NCI-H1048 (cell line): ENCODE data around the gene SBNO2.
"Not testable (repeated sequence)": the region's sequence is repeated elsewhere in the genome, so short reads cannot be mapped to it uniquely, and the experiment has no call there.

Experiments
- DNase-seq: peaks from one replicate; lab custom pipeline; 2025; lab: John Stamatoyannopoulos, UW

Gene SBNO2

DNA sequence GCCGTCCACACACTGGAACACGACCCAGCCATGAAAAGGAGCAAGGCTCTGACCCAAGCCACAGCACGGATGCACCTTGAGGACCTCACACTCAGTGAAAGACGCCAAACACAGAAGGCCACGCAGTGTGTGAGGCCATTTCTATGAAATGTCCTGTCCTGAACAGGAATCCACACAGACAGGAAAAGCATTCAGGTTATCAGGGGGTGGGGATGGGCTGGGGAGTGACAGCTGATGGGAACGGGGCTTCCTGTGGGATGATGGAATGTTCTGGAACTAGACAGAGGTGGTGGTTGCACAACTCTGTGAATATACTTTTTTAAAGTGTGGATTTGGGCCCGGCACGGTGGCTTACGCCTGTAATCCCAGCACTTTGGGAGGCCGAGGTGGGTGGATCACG lies 39.6 kb downstream of the SBNO2 start:
- DNase-seq = no peak

GRCh38 chr19:1133471-1133929 lies 40.6 kb downstream of the SBNO2 start:
- DNase-seq = peak; percentile 55

- no peak for DNase-seq
Observed at GRCh38 chr19:1132552-1133383, 41.3 kb downstream of the SBNO2 start.

DNA sequence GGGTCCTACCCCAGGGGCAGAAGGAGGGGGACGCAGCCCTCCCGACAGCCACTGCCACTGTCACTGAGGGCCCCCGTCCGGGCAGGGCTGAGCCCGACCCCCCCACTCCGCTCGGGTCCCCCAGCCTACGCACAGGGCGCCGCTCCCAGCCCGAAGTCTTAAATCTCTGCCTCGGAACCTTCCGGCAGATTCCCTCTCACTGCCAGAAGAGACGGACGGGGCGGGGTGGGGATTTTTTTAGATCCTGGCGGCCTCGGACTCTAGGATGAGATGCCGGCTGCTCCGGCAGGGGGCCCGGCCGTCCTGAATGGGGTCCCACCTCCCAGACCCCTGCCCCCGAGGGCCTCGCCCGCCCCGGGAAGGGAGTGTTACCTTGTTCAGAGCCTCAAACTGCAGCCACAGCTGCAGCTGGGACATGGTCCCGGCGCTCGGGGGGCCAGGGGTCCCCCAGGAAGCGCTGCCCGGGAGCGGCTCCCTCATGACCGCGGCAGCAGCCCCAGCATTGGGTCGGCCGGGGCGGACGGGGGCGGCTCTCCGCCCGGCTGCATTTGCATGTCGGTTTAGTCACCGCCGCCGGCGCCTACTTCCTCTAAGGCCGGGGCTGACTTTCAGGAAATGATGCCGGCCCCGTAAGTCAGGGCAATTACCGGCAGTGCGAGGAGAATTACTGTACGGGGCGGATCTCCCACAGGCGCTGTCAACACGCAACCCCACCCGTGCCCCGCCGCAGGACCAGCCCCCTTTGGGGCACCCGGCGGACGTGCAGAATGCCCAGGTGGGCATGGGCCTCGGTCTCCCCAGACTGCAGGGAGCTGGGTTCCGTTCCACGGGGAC lies 42.1 kb downstream of the SBNO2 start:
- DNase-seq = peak; percentile 52

DNA sequence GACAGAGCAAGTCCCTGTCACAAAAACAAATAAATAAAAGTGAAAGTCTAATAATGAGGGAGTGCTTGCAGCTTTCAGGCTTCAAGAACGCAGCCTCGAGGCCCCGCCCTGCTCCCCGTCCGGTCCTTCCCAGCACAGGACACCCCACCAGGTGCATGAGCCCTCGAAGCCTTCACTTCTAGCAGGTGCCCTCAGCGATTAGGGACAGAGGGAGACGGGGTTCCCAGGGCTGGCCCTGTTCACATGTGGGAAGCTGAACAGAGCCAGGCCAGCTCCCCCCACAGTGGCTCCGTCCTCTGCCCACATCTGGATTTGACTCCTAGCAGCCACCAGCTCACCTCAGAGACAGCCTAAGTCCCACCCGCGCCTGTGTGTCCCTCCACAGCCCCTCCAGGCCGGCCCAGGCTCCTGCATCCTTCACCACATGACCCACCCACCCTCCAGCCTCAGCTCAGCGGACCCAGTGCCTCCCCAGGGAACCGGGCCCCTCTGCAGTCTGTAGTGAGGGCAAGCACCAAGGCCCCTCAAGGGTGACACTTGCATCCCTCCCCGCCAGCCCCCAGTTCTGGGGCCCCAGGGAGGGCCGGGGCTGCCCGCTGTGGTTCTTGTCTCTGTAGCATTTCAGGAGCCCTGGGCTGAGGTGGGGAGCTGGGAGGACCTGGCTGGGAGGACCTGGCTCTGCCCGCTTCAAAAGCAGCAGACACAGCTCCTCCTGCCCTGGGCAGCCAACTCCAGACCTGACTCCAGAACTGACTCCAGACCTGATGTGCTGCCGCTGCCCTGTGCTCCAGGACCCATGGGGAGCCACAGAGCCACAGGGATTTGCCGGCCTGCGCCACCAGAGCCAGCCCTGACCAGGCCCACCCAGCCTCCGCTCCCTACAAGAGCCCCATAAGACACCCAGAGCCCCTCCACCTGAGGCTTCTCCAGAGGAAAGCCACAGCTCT lies 43.0 kb downstream of the SBNO2 start:
- DNase-seq = no peak

DNA sequence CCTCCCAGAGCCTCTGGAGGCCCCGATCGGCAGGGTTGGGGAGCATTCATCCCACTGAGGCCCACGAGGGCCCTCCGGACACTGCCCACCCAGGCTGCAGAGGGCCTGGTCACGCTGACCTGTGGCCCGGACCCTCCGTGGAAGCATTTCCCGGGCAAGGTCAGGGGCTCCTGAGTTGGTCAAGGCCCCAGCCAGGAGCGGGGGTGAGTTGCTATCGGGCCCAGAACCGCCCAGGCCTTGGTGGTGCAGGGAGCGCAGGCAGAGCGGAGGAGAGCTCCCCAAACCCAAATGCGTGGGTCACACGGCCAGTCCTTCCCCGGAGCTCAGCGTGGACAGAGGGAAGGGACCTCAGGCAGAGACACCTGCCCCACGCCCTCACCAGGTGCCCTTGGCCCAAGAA lies 44.5 kb downstream of the SBNO2 start:
- DNase-seq = no peak

DNA sequence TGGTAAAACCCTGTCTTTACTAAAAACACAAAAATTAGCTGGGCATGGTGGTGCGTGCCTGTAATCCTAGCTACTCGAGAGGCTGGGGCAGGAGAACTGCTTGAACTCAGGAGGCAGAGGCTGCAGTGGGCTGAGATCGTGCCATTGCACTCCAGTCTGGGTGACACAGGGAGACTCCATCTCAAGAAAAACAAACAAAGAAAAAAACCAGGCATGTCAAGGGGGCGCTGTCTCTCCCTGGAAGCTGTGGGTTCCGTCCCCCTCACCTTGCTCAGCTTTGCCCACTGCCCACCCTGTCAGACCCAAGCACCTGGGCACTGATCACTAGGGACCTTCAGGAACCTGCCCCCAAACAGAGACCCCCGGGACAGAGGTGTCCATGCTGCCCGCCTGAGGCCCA lies 45.0 kb downstream of the SBNO2 start:
- DNase-seq = not testable (repeated sequence)

GRCh38 chr19:1128106-1128505 lies 46.0 kb downstream of the SBNO2 start:
- no peak for DNase-seq

GRCh38 chr19:1126984-1127760 lies 46.9 kb downstream of the SBNO2 start:
- no peak for DNase-seq

GRCh38 chr19:1125601-1126467 lies 48.2 kb downstream of the SBNO2 start:
- DNase-seq = no peak

GRCh38 chr19:1123885-1124677 lies 50.0 kb downstream of the SBNO2 start:
- DNase-seq = no peak

DNA sequence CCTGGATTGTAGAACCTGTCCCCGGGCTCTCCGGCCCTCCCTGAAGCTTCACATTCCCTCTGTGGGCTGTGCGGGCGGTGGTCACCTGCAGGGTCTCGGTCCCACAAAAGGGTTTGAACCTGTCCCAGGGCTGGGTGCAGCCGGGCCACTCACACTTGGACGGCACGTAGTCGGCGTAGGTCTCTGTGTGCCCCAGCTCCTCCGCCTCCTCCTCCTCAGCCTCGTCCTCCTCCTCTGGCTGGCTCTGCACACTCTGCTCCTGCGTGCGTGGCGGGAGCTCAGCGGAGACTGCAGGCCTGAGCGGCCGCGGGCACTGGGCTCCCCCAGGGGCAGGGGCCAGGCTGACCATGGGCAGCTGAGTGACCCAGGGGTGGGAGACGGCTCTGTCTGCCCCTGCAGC lies 50.7 kb downstream of the SBNO2 start:
- no peak for DNase-seq

DNA sequence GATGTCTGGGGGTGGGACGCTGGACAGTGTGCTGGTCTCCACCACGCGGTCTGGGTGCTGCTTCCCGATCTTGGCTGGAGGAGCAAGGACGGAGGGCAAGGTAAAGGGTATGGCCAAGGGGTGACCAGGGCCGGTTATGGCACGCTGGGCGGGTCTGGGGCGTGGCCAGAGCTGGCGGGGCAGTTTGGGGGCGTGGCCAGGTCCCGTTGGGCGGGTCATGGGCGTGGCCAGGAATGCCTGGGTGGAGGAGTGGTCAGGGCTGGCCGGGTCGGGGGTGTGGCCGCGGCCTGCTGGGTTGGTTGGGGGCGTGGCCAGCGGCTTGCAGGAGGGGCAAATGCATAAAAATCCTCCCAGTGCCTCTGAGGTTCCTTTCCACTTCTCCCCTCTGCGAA lies 51.1 kb downstream of the SBNO2 start:
- no peak for DNase-seq

DNA sequence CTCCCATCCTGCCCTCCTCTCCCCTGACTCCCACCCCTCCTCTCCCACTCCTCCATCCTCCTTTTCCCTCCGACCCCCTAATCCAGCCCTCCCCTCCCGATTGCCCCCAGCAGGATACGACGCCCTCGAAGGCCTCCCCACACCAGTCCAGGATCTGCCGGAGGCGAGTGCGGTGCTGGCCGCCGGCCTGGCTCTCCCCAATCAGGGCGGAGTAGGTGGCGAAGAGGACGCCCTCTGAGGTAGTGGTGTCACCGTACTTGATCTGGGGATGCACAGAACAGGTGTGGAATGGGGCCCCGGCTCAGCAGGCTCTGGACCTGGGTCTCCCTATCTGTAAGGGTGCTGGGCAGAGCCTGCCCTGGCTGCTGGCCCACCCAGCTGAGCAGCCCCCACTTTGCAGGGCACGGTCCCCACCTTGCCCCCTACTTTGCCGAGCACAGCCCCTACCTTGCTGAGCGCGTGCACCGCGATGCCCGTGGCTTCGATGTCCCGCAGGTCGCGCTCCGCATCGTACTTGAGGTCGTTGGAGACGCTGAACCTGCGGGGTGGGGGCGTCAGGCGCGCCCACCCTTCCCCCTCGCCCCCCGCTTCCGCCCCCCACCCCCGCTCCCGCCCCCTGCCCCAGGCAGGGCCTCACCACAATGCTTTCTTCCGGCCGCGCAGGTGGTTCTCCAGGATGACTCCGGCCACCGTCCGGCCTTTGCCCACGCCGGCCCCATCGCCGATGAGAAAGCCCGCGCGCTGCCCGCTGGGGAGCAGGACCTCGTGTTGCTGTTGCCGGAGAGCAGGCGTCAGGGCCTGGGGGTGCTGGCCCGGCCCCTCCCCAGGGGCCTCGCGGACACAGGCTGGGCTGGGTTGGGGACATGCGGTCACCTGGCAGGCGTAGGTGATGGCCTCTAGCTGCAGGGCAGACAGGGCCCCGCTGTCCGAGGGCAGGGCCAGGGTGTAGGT lies 51.8 kb downstream of the SBNO2 start:
- DNase-seq = no peak

DNA sequence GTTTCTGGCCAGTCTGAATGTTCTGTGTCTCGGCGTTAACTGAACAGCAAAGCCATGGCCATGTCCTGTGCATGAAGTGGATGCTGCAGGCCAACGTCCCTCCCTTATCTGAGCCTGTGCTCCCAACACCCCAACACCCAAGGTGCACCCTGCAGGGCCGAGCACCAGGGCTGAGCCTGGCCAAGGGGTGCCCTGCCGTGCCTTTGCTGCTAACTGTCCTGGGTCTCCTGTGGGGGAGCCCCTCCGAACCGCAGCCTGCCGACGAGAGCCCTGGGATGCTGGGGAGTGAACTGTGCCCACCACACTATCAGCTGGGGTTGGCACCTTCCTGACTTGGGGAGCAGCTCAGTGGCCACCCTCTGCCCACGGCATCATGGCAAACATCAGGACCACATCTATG lies 52.7 kb downstream of the SBNO2 start:
- no peak for DNase-seq

- no peak for DNase-seq
Observed at GRCh38 chr19:1119475-1120217, 54.4 kb downstream of the SBNO2 start.

DNA sequence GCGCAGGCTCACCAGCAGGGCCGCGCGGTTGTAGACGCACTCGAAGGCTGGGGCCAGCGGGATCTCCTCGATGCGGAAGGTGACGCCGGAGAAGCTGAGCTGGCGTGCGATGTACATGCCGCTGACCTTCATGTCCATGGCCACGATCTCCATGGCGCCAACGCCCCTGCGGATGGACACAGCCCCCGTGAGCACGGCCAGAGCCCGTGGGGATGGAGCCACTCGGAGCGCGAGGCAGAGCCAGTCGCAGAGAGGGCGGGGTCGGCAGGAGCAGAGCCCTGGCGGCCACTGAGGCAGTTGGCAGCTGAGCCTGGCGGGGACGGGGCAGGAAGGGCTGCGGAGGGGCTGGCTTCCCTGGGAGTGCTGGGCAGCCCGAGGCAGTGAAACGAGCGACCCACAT lies 55.1 kb downstream of the SBNO2 start:
- no peak for DNase-seq

DNA sequence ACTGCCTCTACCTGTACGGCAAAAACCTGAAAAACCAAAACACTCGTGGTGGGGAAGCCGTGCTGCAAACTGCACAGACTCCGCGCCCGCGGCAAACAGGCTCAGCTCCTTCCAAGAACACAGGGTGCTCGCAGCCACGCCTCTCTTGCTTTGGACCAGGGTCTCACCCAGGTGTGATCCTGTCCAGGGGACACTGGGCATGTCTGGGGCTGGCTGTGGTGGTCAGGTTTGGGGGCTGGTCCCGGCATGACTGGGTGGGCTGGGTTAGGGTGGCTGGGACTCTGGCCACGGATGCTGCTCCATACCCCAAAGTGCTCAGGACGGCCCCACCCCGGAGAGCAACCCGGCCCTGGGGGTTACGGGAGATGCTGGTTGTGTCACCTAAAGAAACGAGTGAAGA lies 56.4 kb downstream of the SBNO2 start:
- no peak for DNase-seq
